HCEC 1CT (cell line): ENCODE results near the gene ZNF407.
"Not testable (repeated sequence)": the region's sequence is repeated elsewhere in the genome, so short reads cannot be mapped to it uniquely, and the experiment has no call there.

Source experiments
- DNase-seq: peaks from one replicate; pipeline ENCODE4 v3.0.0-alpha.2; 2017

ZNF407 gene

DNA sequence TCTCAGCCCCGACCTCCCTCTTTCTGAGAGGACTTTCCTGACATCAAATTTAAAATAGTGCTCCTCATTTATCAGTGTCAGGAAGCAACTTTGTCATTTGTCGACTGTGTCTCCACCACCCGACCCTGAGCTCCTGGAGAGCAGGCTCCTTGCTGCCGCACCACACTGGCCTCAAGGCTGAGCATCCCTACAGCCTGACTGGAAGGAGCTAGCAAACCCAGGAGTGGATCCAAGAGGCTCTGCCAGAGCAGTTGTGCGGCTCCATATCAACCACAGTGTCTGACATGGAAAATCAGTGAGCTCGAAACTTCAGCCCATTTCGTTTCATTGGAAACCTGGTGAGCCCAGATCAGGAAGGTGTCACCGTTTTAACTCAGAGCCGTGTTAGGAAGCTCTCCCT, 486.1 kb downstream of the ZNF407 start:
- no peak for DNase-seq

DNA sequence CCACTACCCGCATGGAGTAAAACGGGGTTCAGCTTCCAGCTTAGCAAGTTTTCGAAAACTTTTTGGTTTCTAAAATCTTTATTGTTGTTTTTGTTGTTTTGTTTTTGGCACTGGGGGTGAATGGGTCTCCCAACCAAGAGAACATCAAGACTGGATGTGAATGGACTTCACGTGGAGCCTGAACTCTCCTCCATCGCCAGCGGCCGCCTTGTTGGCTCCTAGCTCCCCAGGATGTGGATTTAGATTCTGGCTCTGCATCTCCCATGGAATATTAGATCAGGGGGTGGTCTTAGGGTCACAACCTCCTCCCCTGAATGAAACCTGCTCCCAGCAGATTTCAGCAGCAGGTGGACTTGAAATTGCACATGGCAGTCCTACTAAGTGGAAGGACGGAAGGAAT, 488.0 kb downstream of the ZNF407 start:
- DNase-seq: not testable (repeated sequence)

DNA sequence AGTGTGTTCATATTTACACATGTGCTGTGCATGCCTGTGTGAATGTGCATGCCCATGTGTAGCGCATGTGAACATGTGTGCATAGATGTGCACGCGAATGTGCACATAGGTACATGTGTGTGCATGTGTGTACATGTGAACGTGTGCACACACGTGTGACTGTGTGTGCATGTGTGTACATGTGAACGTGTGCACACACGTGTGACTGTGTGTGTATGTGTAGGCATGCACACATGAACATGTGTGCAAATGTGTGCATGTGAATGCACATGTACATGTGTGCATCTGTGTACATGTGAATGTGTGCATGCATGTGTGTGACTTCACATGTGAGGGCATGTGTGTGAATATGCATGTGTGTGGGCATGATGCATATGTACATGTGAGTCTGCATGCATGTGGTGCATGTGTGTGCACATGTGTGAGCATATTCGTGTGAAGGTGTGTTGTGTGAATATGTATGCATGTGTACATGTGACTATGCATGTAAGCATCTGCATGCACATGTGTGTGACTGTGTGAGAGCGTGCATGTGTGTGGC, 488.9 kb downstream of the ZNF407 start:
- no peak for DNase-seq

DNA sequence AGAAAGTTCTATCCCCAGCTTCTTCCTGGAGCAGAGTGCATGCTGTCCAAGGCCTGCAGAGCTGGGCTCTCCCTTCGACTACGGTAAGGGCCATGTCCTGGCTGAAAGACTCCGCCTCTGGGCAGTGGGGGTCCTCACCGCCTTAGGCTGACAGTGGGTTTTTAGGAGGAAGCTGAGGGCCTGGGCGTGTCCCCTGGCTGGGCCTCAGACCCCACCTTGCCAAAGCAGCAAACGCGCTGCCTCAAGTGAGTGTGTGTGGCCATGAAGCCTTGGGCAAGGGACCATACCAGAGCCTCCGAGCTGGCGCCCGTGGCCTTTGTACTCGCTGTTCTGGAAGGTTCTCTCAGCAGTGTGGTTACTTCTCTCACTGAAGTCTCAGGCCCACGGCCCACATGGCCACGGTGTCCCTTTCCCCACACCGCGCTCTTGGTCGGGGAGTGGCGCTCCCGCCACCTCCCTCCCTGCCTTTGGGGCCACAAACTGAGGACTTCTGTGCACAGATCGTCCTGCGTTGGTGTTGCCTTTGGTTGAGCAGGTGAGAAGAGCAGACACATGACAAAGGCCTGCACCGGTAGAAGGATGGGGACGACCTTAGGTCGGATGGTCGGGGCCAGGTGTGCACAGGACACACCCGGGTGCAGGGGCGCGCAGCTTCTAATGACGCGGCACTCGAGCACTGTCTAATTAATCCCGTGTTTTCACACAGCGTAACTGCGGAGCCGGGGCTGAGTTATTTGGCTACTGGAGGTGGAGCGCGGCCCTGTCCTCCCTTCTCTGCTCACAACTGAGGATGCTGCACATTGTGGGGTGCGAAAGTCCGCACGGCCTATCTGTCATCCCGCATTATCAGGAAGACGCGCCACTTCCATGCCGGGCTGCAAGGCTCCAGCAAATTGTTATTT, 489.7 kb downstream of the ZNF407 start:
- DNase-seq: no peak

DNA sequence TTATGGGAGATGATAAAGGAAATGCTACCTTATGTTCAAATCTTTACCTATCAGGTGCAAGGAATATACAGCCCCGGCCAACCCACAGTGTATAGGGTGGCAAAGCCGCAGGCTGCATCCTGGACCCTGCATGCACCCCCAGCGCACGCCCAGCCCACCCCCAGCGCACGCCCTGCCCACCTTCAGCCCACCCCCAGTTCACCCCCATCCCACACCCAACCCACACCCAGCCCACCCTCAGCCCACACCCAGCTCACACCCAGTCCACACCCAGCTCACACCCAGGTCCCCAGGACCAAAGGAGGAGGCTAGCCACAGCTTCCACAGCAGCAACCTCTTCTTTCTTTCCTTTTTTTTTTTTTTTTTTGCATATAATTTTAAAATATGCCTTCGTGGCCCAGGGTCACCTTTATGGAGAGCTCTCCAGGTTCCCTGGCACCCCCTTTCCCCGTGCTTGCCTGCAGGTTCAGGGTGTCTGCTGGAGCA, 490.4 kb downstream of the ZNF407 start:
- DNase-seq: no peak

DNA sequence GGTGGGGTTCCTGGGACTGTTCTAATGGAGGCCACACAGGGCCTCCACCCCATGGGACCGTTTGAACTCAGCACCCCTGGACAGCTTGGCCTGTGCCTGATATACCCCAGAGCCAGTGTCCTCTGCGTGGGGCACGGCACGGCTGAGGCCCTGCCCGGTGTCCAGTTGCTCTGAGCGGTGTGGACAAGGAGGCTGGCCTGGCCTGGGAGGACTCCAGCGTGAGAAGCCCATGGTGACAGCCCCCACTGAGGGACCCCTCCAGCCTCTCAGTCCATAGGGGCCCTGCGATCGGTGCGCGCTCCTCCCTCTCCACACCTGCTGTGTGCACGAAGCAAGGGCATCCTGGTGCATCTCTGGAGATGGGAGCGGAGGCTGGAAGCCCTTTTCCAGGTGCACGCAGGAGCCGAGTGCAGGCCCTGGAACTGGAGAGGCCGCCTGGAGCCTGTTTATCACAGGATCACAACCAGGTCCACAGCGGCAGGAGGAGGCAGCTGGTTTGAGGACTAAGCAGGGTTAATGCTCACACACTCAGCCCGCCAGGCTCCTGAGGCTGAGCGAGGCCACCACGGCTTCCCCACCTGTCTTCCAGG, 491.0 kb downstream of the ZNF407 start:
- DNase-seq: no peak

DNA sequence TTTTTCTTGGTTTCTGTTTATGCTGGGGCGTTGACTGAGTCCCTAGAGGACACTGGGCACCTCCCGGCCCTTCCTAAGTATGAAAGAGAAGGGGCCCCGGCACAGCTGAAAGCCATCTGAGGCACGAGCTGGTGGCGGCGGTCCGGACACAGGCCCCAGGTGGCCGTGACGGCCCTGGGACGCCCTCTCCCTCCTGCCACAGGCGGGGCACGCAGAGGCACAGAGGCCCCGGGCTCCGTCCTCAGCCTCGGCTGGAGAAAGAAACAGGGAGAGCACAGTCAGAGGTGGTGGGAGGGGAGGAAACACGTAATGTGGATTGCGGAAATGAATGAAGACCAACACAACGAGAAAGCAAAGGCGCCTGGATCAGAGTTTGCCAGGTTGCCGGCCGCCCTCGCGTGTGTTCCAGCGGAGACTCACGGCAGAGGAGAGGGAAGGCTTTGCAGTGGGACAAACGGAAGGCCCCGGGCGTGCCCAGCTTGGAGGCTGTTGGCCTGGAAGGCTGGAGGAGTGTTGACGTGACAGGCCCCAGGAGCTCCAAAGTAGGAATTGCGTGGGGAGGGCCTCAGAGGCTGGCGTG, 492.2 kb downstream of the ZNF407 start:
- no peak for DNase-seq

DNA sequence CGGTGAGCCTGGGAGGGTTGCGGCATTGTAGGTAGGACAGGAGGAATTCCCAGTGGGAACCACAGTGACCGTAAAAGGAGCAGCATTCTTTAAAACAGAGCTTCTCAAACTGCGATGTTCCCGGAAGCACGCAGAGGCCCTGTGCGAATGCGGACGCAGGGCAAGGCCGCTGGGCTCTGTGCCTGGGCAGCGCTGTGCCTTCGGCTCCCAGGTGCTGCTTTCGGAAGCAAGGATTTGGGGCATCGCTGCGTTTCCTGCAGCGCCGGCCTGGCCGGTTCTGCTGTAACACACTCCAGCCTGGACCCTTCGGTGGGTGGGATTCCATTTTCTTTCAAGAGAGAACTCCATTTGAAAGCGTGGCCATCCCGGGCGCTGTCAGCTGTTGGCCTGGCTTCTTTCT, 492.7 kb downstream of the ZNF407 start:
- DNase-seq: no peak

DNA sequence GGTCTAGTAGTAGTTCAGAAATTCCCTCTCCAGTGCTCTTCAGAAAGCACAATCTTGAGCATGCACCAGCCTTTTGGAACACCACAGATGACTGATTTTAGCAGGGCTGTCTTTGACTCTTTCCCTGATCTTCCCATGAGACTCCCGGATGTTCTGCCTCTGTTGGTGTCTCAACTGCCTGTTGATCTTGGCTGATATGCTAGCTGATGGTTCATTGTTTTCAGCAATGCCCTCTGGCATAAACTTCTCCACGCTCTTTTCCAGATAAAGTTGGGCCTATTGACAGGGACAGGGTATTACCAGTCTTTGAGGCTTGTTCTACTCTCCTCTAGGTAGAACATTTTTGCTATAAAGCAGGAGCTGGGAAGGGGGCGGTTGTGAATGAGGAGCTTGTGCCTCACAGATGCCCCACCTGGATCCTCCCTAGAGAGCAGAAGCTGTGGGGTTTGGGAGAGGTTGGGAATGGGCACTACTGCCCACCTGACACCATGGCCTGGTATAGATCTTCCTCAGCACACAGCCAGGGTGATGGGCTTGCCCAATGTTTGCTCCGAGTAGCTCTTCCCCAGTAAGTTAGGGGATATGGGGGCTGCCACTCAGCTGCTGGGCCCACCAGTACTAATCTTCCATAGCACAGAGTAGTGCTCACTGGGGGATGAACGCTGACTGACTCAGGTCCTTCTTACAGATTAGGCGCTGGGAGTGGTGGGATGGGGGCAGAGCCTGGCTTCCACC, 500.0 kb downstream of the ZNF407 start:
- no peak for DNase-seq

DNA sequence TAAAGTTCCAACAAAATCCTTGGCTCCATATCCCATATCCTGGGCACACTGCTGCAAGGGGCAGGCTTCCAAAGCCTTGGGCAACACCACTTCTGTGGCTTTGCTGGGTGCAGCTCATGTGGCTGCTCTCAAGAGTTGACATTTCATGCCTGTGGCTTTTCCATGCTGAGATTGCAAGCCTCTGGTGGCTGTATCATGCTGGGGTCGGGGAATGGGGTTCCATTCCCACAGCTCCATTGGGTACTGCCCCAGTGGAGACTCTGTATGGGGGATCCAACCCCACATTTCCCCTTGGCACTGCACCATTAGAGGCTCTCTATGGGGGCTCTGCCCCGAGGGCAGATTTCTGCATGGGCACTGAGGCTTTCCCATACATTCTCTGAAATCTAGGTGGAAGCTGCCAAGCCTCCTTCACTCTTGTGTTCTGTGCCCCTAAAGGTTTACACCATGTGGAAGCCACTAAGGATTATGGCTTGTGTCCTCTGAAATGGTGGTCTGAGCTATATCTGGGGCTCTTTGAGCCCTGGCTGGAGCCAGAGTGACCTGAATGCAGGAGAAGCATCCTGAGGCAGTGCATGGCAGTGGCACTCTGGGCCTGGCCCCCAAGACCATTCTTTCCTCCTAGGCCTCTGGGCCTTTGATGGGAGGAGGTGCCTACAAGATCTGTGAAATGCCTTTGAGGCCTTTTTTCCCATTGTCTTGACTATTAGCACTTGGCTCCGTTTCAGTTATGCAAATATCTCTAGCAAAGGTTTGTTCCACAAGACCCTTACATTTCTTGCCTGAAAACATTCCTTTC, 503.4 kb downstream of the ZNF407 start:
- no peak for DNase-seq

DNA sequence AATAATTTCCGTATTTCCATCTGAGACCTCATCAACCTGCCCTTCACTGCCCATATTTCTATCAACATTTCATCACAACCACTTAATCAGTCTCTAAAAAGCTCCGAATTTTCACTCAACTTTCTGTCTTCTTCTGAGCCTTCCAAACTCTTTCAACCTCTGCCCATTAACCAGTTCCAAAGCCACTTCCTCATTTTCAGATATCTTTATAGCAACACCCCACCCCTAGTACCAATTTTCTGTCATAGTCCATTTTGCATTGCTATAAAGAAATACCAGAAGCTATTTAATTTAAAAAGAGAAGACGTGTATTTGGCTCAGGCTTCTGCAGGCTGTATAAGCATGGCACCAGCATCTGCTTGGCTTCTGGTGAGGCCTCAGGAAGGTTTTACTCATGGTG, 504.2 kb downstream of the ZNF407 start:
- no peak for DNase-seq

DNA sequence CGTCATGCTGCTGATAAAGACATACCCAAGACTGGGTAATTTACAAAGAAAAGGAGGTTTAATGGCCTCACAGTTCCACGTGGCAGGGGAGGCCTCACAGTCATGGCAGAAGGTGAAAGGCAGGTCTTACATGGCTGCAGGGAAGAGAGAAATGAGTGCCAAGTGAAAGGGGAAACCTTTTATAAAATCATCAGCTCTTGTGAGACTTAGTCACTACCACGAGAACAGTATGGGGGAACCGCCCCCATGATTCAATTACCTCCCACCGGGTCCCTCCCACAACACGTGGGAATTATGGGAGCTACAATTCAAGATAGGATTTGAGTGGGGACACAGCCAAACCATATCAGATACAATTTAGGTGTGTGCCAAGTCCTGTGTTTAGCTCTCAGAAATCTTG, 506.4 kb downstream of the ZNF407 start:
- DNase-seq: not testable (repeated sequence)

DNA sequence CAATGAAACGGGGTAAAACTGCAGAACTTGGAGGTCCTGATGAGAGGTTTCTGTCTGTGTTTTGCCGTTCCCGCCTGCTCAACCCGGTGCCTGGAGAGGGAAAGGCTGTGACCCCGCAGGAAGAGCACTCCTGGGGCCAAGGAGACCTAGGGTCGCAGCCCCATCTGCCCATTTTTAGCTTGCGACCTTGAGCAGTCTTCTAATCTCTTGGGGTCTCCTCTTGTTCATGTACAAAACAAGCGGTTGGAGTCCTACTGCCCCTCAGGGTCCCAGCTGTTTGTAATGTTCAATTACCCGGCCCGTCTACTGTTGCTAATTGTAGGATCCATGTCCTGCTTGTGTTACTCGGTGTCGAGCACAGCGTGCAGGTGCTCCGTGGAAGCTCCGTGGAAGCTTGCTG, 506.8 kb downstream of the ZNF407 start:
- no peak for DNase-seq

DNA sequence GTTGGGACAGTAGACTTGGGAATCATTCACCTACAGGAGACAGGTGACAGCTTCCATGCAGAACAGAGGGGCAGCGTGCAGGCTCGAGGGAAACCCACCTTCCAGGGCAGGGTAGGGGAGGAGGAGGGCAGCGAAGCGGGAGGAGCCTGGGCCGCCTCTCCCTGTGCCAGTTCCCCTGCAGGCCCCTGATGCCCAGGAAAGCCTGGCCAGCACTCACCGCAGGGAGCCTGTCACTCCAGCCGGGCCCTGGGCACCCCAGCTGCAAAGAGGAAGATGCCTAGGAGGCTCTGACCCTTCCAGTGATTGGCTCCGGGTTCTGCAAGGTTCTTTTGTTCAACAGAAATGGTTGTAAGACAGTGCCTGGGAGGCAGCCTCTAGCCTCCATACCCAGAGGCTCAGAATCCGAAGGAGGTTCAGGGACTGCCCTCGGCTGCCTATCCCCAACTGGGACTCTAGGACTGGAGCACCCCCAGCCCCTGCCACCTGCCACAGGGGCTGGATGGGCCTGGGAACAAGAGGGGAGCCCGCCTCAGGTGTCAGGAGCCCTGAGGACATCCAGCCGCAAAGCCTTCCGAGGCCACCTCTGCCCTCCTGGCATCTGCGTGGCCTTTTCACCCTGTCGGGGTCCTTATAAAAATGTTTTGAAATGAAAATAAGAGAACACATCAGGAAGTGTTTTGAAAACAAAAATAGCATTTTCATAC, 508.0 kb downstream of the ZNF407 start:
- DNase-seq: no peak

DNA sequence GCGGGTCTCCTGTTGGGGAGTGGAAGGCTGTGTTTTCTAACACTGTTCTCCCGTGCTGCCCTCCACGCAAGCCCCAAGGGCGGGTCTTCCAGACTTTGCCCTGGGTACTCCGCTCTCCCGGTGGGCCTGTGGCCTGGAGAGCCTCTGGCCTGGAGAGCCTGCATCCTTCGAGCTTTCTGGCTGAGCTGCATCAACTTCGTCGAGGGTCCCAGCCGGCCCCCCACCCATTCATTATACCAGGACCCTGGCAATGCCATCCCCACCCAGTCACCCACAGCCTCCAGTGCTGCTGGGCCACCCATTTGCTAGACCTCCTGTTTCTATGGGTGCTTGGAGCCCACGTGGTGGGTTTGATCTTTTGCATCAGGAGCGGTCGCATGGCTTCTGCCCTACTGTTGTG, 509.1 kb downstream of the ZNF407 start:
- DNase-seq: no peak

DNA sequence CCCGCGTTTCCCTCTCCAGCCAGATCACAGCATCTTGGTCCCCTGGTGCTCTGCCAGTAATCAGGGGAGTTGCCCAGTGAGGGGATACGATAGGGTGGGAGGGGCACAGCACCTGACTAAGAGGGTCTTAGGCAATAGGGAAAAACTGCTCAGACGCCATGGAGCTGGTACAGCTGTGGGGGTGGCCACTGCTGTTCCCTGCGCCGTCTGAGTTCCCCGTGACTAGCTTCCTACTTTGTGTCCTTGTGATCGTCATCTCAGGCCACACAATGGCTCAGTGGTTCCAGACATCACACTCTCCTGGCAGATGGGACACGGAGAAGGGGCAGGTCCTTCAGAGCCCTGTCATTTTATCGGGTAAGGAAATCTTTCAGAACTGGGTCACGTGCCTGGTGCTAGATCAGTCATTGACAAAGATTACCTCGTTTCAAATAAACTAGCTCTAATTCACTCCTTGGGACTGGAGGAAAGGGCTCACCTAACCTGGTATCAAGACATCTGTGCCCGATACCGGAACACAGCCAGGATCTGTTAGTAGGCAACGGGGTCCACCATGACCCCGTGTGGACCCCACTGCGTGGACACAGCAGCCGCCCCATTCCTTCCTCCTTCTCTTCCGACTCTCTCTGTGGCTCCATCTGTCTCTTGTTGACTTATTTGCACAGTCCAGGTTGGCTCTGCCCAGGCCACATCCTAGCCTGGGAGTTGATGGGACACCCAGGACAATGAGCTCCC, 509.7 kb downstream of the ZNF407 start:
- no peak for DNase-seq

DNA sequence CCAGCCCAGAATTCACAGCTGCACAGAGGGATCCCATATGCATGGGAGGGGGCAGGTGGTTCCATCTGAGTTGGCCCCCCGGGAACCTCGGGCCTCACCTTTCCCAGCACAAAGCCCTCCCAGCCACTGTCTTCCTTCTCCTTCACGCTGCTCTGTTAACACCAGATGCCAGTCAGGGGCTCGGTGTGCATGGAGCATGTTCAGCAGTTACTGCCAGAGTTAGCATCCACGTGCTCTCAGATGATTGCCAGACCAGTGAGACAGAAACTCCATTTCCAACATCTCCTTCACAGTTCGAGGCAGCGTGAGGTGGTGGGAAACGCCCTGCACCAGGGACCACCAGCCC, 510.2 kb downstream of the ZNF407 start:
- no peak for DNase-seq

DNA sequence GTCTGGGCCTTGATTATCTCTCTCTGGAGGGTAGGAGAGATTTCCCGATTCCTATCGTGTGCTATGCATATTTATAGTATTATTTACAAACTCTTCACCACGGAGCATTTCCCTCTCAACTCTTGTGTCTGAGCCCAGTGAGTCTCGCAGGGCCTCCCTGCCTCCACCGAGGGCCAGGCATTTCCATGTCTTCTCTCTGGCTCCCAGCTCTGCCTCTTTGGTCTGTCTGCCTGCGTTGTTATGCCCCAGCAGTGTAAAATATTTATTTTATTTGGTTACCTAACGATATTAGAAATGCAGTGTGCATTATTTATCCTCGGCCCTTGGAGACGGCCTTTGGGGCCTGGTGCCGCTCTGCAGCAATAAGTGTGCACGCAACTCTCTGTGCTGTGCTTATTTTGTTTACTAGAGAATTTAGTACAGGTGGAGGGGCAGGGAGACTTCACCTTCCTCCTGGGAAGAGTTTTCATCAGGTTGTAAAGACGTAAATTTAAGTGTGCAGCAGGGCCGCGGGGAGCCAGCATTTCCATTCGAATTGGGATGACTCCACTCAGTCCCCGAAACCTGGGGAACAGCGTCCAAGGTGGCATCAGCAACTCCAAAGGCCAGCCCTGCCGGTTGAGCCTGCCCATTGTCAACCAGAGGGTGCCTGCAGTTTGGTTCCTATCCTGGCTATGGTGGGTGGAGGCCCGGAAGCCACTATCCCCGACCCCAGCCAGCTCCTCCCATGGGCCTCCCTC, 511.1 kb downstream of the ZNF407 start:
- no peak for DNase-seq

DNA sequence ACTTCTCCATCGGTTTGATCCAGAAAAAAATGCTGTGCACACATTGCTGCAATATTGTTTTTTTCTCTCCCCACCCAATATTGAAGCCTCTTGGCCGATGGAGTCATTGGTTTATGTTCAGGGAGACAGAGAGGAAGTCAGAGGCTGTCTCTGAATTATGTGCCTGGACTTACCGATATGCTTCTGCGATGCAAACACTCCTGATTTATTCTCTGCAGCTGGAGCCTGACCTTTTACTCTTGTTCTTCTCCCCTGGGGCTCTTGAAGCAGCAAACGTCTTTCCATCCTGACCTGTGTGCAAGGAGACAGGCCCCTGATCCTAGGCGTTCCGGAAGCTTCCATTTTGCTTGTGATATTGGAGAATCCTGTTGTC, 511.6 kb downstream of the ZNF407 start:
- DNase-seq: no peak

DNA sequence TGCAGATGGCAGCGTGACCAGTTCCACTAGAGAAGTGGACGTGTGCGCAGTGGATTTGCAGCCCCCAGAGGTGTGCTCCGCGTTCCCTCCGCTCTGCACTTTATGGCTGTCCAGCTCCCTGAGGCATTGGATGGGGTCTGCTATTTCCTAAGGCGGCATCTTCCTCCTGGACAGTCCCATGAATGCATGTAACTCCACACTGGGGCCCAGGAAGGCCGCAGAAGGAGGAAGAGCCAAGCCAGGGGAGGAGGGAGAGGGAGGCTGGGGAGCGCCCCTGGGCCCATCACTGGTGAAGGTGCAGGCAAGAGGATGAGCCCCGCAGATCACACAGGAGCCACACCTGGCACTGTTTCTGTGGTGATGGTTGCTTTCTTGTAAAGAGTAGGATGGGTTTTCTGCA, 512.1 kb downstream of the ZNF407 start:
- DNase-seq: no peak
